Sigmoid colon (tissue), 3 donors: ENCODE measurements around the gene MAPK8IP3.

Source experiments
- CTCF ChIP-seq, 4 experiments: fragments of 450-650 bp in 3 of 4; fragments of 200-600 bp in 1 of 4; IDR thresholded peaks; one replicate each; pipeline ENCODE4 v1.5.1; 2016 to 2019; ENCODE audit warnings: antibody characterized with exemption in 4 of 4, mild to moderate bottlenecking in 3 of 4, moderate library complexity in 2 of 4
- POLR2A ChIP-seq, 2 donors: fragments of 450-650 bp; IDR thresholded peaks; one replicate each; pipeline ENCODE4 v1.6.1; 2016; ENCODE audit warnings: antibody characterized with exemption in 2 of 2, mild to moderate bottlenecking in 2 of 2, moderate library complexity in 2 of 2

- TF ChIP-seq CTCF (IDR thresholded peaks at IDR 0.05) (no peak), POLR2A (IDR thresholded peaks at IDR 0.05) (no peak)
These were observed 68.4 kb downstream of the MAPK8IP3 start for GRCh38 chr16:1774448-1774780.
